Lower leg skin (tissue), 4 donors: ENCODE measurements around the gene IMPACT. TPM values are rescaled to one million over a fixed set of nuclear protein-coding genes. Genes with fewer than 3 reads are reported as not detected.
A peak's percentile ranks its signal among the peaks of the same experiment; 100 is the strongest.

Source experiments
- DNase-seq, 2 donors: peaks; one replicate each; pipeline ENCODE4 v3.0.0-alpha.2; 2019; ENCODE audit warnings: low spot score in 2 of 2
- H3K4me3 ChIP-seq: fragments of 200-600 bp; sonication (generic); 2 replicates; pipeline ENCODE4 v1.5.1; 2017; ENCODE audit warnings: mild to moderate bottlenecking, low read depth; ENCODE audit not compliant: poor library complexity, severe bottlenecking
- CTCF ChIP-seq, 3 donors: fragments of 450-650 bp; IDR thresholded peaks; one replicate each; pipeline ENCODE4 v1.5.1; 2016; ENCODE audit warnings: antibody characterized with exemption in 3 of 3, mild to moderate bottlenecking in 3 of 3, moderate library complexity in 2 of 3
- POLR2A ChIP-seq, 2 donors: fragments of 450-650 bp; IDR thresholded peaks; one replicate each; pipeline ENCODE4 v1.6.1; 2016 to 2017; ENCODE audit warnings: antibody characterized with exemption in 2 of 2, mild to moderate bottlenecking in 1 of 2, moderate library complexity in 1 of 2
- WGBS, 2 donors: methylation state at CpG; one replicate each; pipeline ENCODE4 v1.1.5; 2018; 5-methylcytosine and 5-hydroxymethylcytosine counted together
- intact Hi-C: fragments of 100-400 bp; cut with DNase I; formaldehyde crosslinking; loops from one replicate; pipeline ENCODE4 v1.15.0; 2023; ENCODE audit warnings: low total_unique reads
- total RNA-seq, 4 donors: library from RNA; depleted of rRNA; stranded (reverse); fragments of >200 nt; gene quantifications; one replicate each; pipeline ENCODE4 v1.1.0, GENCODE V29; 2016

Gene IMPACT
- 10 to 100 TPM; 13.8 to 20.5 (median 14.9) TPM for total RNA-seq

- intact Hi-C loops: no loop called here
- peak; percentile 49 to 94 for DNase-seq
- H3K4me3 ChIP-seq: peak within 1 kb of the TSS; percentile 58
- no peak for TF ChIP-seq POLR2A (IDR thresholded peaks at IDR 0.05)
- no peak for TF ChIP-seq CTCF (IDR thresholded peaks at IDR 0.05)
- WGBS, 2 donors: 4% methylated on average over 31 to 62 of the region's 82 CpGs
Observed at GRCh38 chr18:24426398-24427294, at the start of gene IMPACT. TSS of gene IMPACT (plus strand) at chr18:24426670. CDS start at chr18:24426757, 87 bp downstream.

- no peak overlapping the region for H3K4me3 ChIP-seq
- TF ChIP-seq POLR2A (IDR thresholded peaks at IDR 0.05): no peak
- WGBS, 2 donors: 88 to 92% methylated on average over 1 of the region's 1 CpG
- intact Hi-C loops: no loop called here
- no peak for DNase-seq
Observed at GRCh38 chr18:24378598-24378997, 47.9 kb upstream of the IMPACT start.

- DNase-seq: no peak
- no peak for TF ChIP-seq CTCF (IDR thresholded peaks at IDR 0.05)
- TF ChIP-seq POLR2A (IDR thresholded peaks at IDR 0.05): no peak
- 95 to 97% methylated on average over 6 of the region's 6 CpGs for WGBS, 2 donors
- no peak overlapping the region for H3K4me3 ChIP-seq
- intact Hi-C loops: no loop called here
Observed at GRCh38 chr18:24380163-24380747, 46.2 kb upstream of the IMPACT start.

GRCh38 chr18:24381126-24381525 is 45.3 kb upstream of the IMPACT start:
- WGBS, 2 donors: 89 to 93% methylated on average over 1 of the region's 1 CpG
- intact Hi-C loops: no loop called here
- TF ChIP-seq CTCF (IDR thresholded peaks at IDR 0.05) (no peak), POLR2A (IDR thresholded peaks at IDR 0.05) (no peak)
- DNase-seq: no peak
- H3K4me3 ChIP-seq: no peak overlapping the region

- H3K4me3 ChIP-seq: no peak overlapping the region
- TF ChIP-seq POLR2A (IDR thresholded peaks at IDR 0.05): no peak
- no peak for TF ChIP-seq CTCF (IDR thresholded peaks at IDR 0.05)
- no peak for DNase-seq
- intact Hi-C loops: no loop called here
- WGBS, 2 donors: 94 to 97% methylated on average over 6 of the region's 6 CpGs
Observed at GRCh38 chr18:24386681-24387080, 39.8 kb upstream of the IMPACT start.

GRCh38 chr18:24388957-24389356 is 37.5 kb upstream of the IMPACT start:
- intact Hi-C loops: no loop called here
- H3K4me3 ChIP-seq: no peak overlapping the region
- WGBS, 2 donors: 67 to 80% methylated on average over 3 of the region's 3 CpGs
- TF ChIP-seq POLR2A (IDR thresholded peaks at IDR 0.05): no peak
- no peak for TF ChIP-seq CTCF (IDR thresholded peaks at IDR 0.05)
- DNase-seq: no peak
